ENCODE measurements around the gene TXNL4A. TPM values are rescaled to one million over a fixed set of nuclear protein-coding genes. Genes with fewer than 3 reads are reported as not detected.

The TXNL4A gene
- total and polyA plus RNA-seq, 3 donors from 2014 or later = 37.4 to 158 (median 47.0) TPM

- Histone ChIP-seq H3K27ac (no peak overlapping the region), H3K4me1 (peaks cover 3% of the 10 kb centered on the region), H3K9me3 (no peaks in the 10 kb centered on the region), H3K4me3 (no peak overlapping the region), H3K36me3 (ENCODE audit: low read depth, missing control alignments) (no peaks in the 10 kb centered on the region), H3K27me3 (no peaks in the 10 kb centered on the region)
- TF ChIP-seq POLR2A (IDR thresholded peaks at IDR 0.05) = no peak
- TF ChIP-seq, protein P1, sequence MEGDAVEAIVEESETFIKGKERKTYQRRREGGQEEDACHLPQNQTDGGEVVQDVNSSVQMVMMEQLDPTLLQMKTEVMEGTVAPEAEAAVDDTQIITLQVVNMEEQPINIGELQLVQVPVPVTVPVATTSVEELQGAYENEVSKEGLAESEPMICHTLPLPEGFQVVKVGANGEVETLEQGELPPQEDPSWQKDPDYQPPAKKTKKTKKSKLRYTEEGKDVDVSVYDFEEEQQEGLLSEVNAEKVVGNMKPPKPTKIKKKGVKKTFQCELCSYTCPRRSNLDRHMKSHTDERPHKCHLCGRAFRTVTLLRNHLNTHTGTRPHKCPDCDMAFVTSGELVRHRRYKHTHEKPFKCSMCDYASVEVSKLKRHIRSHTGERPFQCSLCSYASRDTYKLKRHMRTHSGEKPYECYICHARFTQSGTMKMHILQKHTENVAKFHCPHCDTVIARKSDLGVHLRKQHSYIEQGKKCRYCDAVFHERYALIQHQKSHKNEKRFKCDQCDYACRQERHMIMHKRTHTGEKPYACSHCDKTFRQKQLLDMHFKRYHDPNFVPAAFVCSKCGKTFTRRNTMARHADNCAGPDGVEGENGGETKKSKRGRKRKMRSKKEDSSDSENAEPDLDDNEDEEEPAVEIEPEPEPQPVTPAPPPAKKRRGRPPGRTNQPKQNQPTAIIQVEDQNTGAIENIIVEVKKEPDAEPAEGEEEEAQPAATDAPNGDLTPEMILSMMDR (IDR thresholded peaks at IDR 0.05) = no peak
- no peak for DNase-seq
- intact Hi-C loops (cut with DNase I; ENCODE audit: low total_unique reads) = no loop called here
- 83 to 90% methylated on average over 6 of the region's 6 CpGs for WGBS, 2 donors
Measured at GRCh38 chr18:79982736-79983135, 5.6 kb downstream of the TXNL4A start.

- 91% methylated on average over 13 of the region's 13 CpGs for WGBS, 2 donors
- H3K36me3 ChIP-seq (ENCODE audit: low read depth, missing control alignments) = no peaks in the 10 kb centered on the region
- H3K27me3 ChIP-seq = no peaks in the 10 kb centered on the region
- no peak for DNase-seq
- H3K9me3 ChIP-seq = no peaks in the 10 kb centered on the region
- H3K4me3 ChIP-seq = no peak overlapping the region
- no peak for TF ChIP-seq POLR2A (IDR thresholded peaks at IDR 0.05)
- TF ChIP-seq, protein P1 (IDR thresholded peaks at IDR 0.05) = no peak
- no peaks in the 10 kb centered on the region for H3K4me1 ChIP-seq
- intact Hi-C loops (cut with DNase I; ENCODE audit: low total_unique reads) = no loop called here
- H3K27ac ChIP-seq = no peak overlapping the region
Measured at GRCh38 chr18:79980585-79980984, 7.8 kb downstream of the TXNL4A start.

DNA sequence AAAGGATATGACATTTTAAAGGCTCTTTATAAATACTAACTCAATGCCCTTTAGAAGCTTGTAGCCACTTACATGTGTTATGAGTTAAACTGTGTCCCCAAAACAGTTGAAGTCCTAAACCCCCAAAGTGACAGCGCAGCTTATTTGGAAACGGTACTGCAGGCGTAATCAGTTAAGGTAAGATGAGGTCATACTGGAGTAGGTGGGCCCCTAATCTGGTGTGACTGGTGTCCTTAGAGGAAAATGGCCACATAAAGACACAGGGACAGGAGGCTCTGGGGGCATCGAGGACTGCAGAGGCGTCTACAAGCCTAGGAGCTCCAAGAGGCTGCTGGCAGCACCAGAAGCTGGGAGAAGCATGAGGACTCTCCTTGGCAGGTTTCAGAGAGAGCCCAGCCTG, 8.5 kb downstream of the TXNL4A start:
- no peaks in the 10 kb centered on the region for H3K36me3 ChIP-seq (ENCODE audit: low read depth, missing control alignments)
- intact Hi-C loops (cut with DNase I; ENCODE audit: low total_unique reads) = no loop called here
- no peaks in the 10 kb centered on the region for H3K9me3 ChIP-seq
- H3K27me3 ChIP-seq = no peaks in the 10 kb centered on the region
- WGBS, 2 donors = 92 to 93% methylated on average over 5 of the region's 5 CpGs
- H3K4me3 ChIP-seq = no peak overlapping the region
- TF ChIP-seq POLR2A (IDR thresholded peaks at IDR 0.05) = no peak
- TF ChIP-seq, protein P1 (IDR thresholded peaks at IDR 0.05) = no peak
- H3K4me1 ChIP-seq = no peaks in the 10 kb centered on the region
- no peak overlapping the region for H3K27ac ChIP-seq
- DNase-seq = no peak

GRCh38 chr18:79975985-79976680, 12.2 kb downstream of the TXNL4A start:
- WGBS, 2 donors = 87 to 97% methylated on average over 11 to 14 of the region's 14 CpGs
- H3K36me3 ChIP-seq (ENCODE audit: low read depth, missing control alignments) = no peaks in the 10 kb centered on the region
- TF ChIP-seq, protein P1 (IDR thresholded peaks at IDR 0.05) = no peak
- no peak for TF ChIP-seq POLR2A (IDR thresholded peaks at IDR 0.05)

GRCh38 chr18:79975043-79975442, 13.3 kb downstream of the TXNL4A start:
- Histone ChIP-seq H3K4me1 (no peaks in the 10 kb centered on the region), H3K27ac (no peak overlapping the region), H3K9me3 (no peaks in the 10 kb centered on the region), H3K4me3 (no peak overlapping the region), H3K36me3 (ENCODE audit: low read depth, missing control alignments) (no peaks in the 10 kb centered on the region), H3K27me3 (no peaks in the 10 kb centered on the region)
- no peak for DNase-seq
- WGBS, 2 donors = 82 to 85% methylated on average over 4 of the region's 4 CpGs
- TF ChIP-seq, protein P1 (IDR thresholded peaks at IDR 0.05) = no peak
- TF ChIP-seq POLR2A (IDR thresholded peaks at IDR 0.05) = no peak
- intact Hi-C loops (cut with DNase I; ENCODE audit: low total_unique reads) = no loop called here

More at GRCh38 chr18:79975985-79976680, 12.2 kb downstream of the TXNL4A start:
- intact Hi-C loops (cut with DNase I; ENCODE audit: low total_unique reads) = no loop called here
- H3K4me1 ChIP-seq = no peaks in the 10 kb centered on the region
- H3K9me3 ChIP-seq = no peaks in the 10 kb centered on the region
- no peak overlapping the region for H3K27ac ChIP-seq
- H3K4me3 ChIP-seq = no peak overlapping the region
- no peak for DNase-seq
- H3K27me3 ChIP-seq = no peaks in the 10 kb centered on the region

All from testis (tissue), 3 donors.